DOHH2 (cell line): ENCODE data around the gene ELK4.

Source experiments
- H3F3A ChIP-seq: fragments of 200-600 bp; sonication (generic), shearing (Covaris generic); 2 replicates; pipeline ENCODE4 v1.6.0; 2016; ENCODE audit warnings: antibody characterized with exemption, mild to moderate bottlenecking; ENCODE audit not compliant: control insufficient read depth, insufficient read depth
- H3K27ac ChIP-seq: fragments of 200-600 bp; sonication (generic); 2 replicates; pipeline ENCODE4 v1.5.1; 2014; ENCODE audit warnings: low read depth, mild to moderate bottlenecking, low read length, moderate library complexity
- H3K27me3 ChIP-seq: fragments of 200-600 bp; sonication (generic); 2 replicates; pipeline ENCODE4 v1.6.1; 2014; ENCODE audit warnings: mild to moderate bottlenecking, low read length, mixed read lengths; ENCODE audit not compliant: control insufficient read depth
- H3K36me3 ChIP-seq: fragments of 200-600 bp; sonication (generic); 2 replicates; pipeline ENCODE4 v1.6.1; 2014; ENCODE audit warnings: mild to moderate bottlenecking, low read length, moderate library complexity, mixed read lengths; ENCODE audit not compliant: control insufficient read depth
- H3K4me1 ChIP-seq: fragments of 200-600 bp; sonication (generic); 2 replicates; pipeline ENCODE4 v1.6.1; 2014; ENCODE audit warnings: mild to moderate bottlenecking, low read length, mixed read lengths; ENCODE audit not compliant: control insufficient read depth
- H3K4me2 ChIP-seq: fragments of 200-600 bp; sonication (generic); 2 replicates; pipeline ENCODE4 v1.6.0; 2014; ENCODE audit warnings: mild to moderate bottlenecking, low read length, moderate library complexity
- H3K4me3 ChIP-seq: fragments of 200-600 bp; sonication (generic); 2 replicates; pipeline ENCODE4 v1.5.1; 2014; ENCODE audit warnings: mild to moderate bottlenecking, low read length, mixed read lengths
- H3K79me2 ChIP-seq: fragments of 200-600 bp; sonication (generic); 2 replicates; pipeline ENCODE4 v1.6.1; 2014; ENCODE audit warnings: mild to moderate bottlenecking, low read length, mixed read lengths; ENCODE audit not compliant: control insufficient read depth
- H3K9me2 ChIP-seq: fragments of 200-600 bp; sonication (generic); replicated peaks from 2 replicates; pipeline ENCODE4 v1.6.1; 2014; ENCODE audit warnings: mild to moderate bottlenecking, low read length, mixed read lengths; ENCODE audit not compliant: control insufficient read depth
- H3K9me3 ChIP-seq: fragments of 200-600 bp; sonication (generic); 2 replicates; pipeline ENCODE4 v1.6.1; 2014; ENCODE audit warnings: antibody characterized with exemption, low read length, mixed read lengths; ENCODE audit not compliant: control insufficient read depth, insufficient read depth
- H4K20me1 ChIP-seq: fragments of 200-600 bp; sonication (generic); 2 replicates; pipeline ENCODE4 v1.6.0; 2014; ENCODE audit warnings: low read depth, mild to moderate bottlenecking, antibody characterized with exemption, low read length, moderate library complexity; ENCODE audit not compliant: control insufficient read depth, insufficient read depth
- EZH2phosphoT487 ChIP-seq: fragments of 200-600 bp; sonication (generic); IDR thresholded peaks from 2 replicates; pipeline ENCODE4 v1.6.1; 2017; ENCODE audit warnings: borderline replicate concordance, mild to moderate bottlenecking, antibody characterized with exemption, low read length, moderate library complexity, mixed read lengths
- TF ChIP-seq, protein P1 (sequence below): fragments of 200-600 bp; sonication (generic); IDR thresholded peaks from one replicate; pipeline ENCODE4 v1.5.1; 2014; ENCODE audit warnings: antibody characterized with exemption, mild to moderate bottlenecking, low read depth, low read length; ENCODE audit not compliant: poor library complexity, severe bottlenecking

The ELK4 gene

DNA sequence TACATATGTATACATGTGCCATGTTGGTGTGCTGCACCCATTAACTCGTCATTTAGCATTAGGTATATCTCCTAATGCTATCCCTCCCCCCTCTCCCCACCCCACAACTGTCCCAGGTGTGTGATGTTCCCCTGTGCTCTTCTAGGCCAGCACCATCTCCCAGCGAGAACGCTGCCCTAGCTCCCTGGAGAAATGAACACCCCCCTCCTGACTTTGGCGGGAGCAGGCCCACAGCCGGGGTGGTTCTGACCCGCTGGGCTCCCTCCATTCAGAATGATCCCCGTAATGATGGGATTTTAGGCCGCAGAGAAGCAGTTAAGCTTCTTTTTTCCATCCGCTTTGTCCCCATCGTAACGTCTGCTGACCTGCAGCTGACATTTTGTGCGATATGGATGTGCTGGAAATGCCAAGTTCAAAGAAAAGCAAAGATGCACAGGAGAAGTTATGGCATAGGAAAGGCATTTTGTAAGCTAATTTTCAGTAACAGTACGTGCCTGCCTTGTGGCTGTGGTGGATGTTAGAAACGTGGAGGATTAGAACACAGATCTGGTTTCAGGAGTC is 39.3 kb downstream of the ELK4 start:
- peaks cover 9% of the 10 kb centered on the region for H3K79me2 ChIP-seq
- no peaks in the 10 kb centered on the region for H3K9me3 ChIP-seq
- peaks cover 62% of the 10 kb centered on the region for H3K4me1 ChIP-seq
- peak overlapping the region; percentile 94 for H3K4me2 ChIP-seq
- H3F3A ChIP-seq, result peaks cover 33% of the 10 kb centered on the region
- H4K20me1 ChIP-seq, result no peaks in the 10 kb centered on the region
- H3K27me3 ChIP-seq, result no peaks in the 10 kb centered on the region
- peaks cover 17% of the 10 kb centered on the region for H3K36me3 ChIP-seq
- peak overlapping the region; percentile 75 for H3K4me3 ChIP-seq
- peak overlapping the region; percentile 96 for H3K27ac ChIP-seq
- TF ChIP-seq, protein P1, sequence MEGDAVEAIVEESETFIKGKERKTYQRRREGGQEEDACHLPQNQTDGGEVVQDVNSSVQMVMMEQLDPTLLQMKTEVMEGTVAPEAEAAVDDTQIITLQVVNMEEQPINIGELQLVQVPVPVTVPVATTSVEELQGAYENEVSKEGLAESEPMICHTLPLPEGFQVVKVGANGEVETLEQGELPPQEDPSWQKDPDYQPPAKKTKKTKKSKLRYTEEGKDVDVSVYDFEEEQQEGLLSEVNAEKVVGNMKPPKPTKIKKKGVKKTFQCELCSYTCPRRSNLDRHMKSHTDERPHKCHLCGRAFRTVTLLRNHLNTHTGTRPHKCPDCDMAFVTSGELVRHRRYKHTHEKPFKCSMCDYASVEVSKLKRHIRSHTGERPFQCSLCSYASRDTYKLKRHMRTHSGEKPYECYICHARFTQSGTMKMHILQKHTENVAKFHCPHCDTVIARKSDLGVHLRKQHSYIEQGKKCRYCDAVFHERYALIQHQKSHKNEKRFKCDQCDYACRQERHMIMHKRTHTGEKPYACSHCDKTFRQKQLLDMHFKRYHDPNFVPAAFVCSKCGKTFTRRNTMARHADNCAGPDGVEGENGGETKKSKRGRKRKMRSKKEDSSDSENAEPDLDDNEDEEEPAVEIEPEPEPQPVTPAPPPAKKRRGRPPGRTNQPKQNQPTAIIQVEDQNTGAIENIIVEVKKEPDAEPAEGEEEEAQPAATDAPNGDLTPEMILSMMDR, result no peak
- no peak for TF ChIP-seq EZH2phosphoT487
- no peaks in the 10 kb centered on the region for H3K9me2 ChIP-seq

DNA sequence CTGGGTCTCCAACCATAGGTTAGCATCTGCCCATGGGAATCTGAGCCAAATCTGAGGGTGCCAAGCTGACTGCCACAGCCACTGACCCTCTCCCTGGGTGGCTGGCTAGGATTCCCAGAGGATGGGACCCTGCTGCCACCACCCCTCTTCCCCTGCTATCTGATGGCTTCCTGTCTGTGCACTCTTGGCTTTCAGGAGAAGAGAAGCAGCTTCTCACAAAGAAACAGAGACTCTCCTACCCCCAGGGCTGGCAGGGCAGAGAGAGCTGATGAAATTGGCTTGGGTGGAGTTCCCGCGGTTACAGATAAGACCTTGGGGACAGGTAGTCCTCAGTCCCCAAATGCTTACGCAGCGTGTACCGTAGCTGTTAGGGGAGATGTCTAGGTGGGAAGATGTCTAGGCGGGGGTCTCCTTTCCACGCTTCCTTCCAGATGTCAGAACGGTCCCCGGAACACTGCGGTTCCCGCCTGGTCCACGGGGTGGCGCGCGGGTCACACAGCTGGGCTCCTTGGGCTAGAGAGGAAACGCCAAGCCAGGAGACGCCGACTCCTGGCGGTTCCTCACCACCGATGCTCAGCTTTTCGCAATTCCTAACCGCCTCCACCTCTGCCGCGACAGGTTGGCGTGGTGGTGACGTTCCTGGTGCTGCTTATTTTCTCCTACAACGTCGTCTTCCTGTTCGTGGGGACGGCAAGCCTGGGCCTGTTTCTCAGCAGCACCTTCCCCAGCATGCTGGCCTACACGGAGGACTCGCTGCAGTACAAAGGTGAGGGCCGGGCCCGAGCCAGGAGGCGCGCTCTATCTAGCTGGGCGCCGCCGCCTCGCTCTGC is 40.1 kb downstream of the ELK4 start:
- peak overlapping the region; percentile 94 for H3K4me2 ChIP-seq
- peak overlapping the region; percentile 75 for H3K4me3 ChIP-seq
- H3K36me3 ChIP-seq, result peaks cover 12% of the 10 kb centered on the region
- H3K27me3 ChIP-seq, result no peaks in the 10 kb centered on the region
- peaks cover 9% of the 10 kb centered on the region for H3K79me2 ChIP-seq
- peak overlapping the region; percentile 96 for H3K27ac ChIP-seq
- H3K9me2 ChIP-seq, result no peaks in the 10 kb centered on the region
- no peaks in the 10 kb centered on the region for H4K20me1 ChIP-seq
- TF ChIP-seq, protein P1, result peak; percentile 96
- TF ChIP-seq EZH2phosphoT487, result no peak
- no peaks in the 10 kb centered on the region for H3K9me3 ChIP-seq
- peaks cover 33% of the 10 kb centered on the region for H3F3A ChIP-seq
- H3K4me1 ChIP-seq, result peaks cover 58% of the 10 kb centered on the region

DNA sequence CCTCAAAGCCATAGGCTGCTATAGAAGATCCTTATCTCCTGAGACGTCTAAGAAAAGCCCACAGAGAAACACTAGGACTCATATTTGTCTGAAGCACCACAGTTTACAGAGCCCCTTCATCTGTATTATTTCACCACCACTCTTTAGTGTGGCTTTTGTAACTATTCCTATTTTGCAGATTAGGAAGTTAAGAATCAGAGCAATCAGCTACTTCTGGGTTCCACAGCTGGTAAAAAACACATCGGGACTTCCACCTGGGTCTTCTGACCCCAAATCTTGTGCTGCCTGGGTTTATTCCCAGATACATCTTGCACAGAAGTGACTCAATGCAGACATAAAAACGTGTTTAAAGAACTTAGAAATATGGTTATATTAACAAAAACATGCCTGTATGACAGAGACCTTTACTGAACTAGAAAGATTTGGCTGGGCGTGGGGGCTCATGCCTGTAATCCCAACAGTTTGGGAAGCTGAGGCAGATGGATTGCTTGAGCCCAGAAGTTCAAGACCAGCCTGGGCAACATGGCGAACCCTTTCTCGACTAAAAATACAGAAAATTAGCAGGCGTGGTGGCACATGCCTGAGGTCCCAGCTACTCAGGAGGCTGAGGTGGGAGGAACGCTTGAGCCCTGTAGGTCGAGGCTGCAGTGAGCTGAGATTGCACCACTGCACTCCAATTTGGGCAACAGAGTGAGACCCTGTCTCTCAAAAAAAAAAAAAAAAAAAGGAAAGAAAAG is 40.9 kb downstream of the ELK4 start:
- Histone ChIP-seq H3K27ac (no peak overlapping the region), H4K20me1 (no peaks in the 10 kb centered on the region), H3K4me1 (peaks cover 50% of the 10 kb centered on the region), H3K9me3 (no peaks in the 10 kb centered on the region), H3K4me2 (peak overlapping the region; percentile 94; the same call in 1 of the 2 replicates), H3F3A (peaks cover 31% of the 10 kb centered on the region), H3K4me3 (no peak overlapping the region), H3K9me2 (no peaks in the 10 kb centered on the region), H3K79me2 (peaks cover 7% of the 10 kb centered on the region), H3K36me3 (peaks cover 9% of the 10 kb centered on the region), H3K27me3 (no peaks in the 10 kb centered on the region)
- TF ChIP-seq EZH2phosphoT487, result no peak
- TF ChIP-seq, protein P1, result no peak
